Activated effector memory CD4-positive, alpha-beta T cell treated with anti-CD3 and anti-CD28 coated beads, Interleukin-2, amount 50 U/mL, for 16 hours (primary cell): ENCODE measurements around the gene CCDC102A.
"Not testable (repeated sequence)": the region's sequence is repeated elsewhere in the genome, so short reads cannot be mapped to it uniquely, and the experiment has no call there.

Experiments
- DNase-seq: peaks from one replicate; pipeline ENCODE4 v3.0.0-alpha.2; 2020

The CCDC102A gene

DNA sequence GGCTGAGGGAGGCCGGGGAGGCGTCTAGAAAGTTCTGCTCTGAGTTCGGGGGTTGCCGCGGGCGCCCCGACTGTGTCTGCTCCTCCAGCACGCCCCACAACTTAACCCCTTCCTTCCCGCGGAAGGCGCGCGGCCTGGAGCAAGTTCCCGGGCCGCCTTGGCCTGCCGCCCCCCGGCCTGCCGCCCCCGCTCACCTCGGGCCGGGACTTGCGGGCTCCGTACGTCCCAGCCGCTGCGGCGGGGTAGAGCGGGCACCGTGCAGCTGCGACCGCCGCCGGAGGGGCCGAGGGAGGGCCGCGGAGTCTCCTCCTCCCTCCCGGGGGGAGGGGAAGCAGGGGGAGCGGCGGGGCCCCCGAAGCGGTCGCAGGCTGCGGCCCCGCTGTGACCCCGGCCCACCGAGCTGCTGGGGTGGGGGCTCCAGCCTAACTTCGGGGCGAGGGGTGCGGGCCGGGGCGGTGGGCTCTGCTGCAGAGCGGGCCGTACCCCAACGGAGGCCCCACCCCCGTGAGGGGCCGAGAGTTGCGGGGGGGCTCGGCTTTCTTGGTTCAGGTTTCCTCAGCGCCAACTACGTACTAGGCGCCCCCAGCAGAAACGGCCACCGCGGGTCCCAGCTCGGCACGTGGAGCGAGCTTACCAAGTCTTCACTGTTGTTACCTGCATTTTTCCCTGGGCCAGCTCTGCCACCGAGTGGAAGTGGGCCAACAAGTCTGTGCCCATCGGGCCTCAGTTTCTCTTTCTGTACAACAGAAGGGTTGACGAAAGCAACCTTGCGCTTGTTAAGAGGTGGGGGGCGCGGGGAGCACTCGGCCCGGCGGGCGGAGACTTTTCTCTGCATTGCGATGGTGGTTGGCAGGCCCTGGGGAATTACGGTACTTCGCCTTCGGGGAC lies at the start of gene CCDC102A:
Gene CCDC102A, minus strand, starts transcription at position 266 of the 888 bp plus-strand sequence. CDS start 7,394 bp downstream, outside the sequence.
- peak; percentile 83 for DNase-seq

DNA sequence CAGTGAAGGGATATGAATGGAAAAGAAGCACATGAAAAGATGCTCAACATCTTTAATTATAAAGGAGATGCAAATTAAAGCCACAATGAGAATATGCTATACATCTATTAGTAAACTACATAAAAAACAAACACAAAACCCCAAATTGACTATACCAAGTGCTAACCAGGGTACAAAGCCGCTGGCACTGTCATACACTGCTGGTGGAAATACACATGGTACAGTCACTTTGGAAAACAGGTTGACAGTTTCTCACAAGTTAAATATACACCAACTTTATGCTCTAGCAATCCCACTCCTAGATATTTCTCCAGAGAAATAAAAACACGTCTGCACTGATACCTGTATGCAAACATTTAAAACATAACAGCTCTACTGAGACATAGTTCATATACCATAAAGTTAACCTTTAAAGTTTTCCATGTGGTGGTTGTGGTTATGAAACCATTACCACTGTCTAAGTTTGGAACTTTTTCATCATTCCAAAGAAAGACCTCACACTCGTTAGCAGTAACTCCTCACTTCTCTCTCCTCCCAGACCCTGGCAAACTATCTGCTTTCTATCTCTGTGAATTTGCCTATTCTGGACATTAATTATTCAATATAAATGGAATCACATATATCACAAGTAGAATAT lies 48.8 kb upstream of the CCDC102A start:
- DNase-seq: no peak

DNA sequence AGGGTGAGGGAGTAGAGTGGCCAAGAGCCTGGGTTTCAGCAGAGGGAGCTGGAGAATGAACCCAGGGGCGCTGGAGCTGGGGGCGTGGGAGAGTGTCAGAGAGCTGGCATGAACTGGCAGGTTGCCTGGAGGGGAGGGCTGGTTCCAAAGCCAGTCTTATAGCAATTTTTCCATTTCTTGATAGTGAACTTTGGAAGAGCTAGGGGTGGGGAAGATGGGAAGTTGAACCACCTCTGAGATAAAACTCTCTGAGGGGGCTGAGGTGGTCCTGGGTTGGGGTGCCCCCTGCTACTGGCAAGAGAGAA lies 42.9 kb upstream of the CCDC102A start:
- no peak for DNase-seq

DNA sequence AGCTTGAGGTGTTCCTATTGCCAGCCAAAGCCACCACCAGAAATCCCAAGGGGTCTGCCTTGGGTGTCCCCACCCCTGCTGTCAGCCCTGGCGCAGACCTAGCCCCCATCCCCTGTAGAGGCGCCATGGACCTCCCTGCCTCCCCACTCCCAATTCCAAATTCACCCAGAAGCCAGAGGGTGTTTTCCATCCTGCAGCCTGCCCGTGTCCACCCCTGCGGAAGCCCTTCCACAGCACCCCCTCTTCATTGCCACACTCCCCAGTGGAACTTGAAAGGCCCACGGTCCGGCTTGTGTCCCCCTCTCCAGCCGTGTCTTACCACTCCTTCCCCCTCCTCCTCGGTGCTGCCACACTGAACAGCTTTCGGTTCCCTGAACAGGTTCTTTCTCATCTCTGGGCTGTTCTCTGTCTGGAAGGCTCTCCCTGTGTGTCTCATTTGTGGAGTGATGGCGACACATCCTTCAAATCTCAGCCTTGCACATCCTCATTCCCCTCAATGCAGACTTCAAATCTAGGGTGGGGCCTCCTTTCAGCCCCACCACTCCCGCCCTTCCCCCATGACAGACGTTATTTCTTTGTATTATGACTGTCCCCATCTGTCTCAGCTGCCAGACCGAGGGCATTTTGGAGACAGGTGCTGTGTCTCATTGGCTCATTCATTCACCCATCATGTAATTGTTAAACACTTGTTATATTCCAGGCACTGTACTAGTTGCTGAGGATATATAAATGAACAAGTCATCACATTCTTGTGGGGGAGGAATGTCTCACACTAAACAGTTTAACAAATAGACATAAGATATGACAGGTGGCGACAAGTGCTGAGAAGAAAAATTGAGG lies 42.4 kb upstream of the CCDC102A start:
- DNase-seq: no peak

DNA sequence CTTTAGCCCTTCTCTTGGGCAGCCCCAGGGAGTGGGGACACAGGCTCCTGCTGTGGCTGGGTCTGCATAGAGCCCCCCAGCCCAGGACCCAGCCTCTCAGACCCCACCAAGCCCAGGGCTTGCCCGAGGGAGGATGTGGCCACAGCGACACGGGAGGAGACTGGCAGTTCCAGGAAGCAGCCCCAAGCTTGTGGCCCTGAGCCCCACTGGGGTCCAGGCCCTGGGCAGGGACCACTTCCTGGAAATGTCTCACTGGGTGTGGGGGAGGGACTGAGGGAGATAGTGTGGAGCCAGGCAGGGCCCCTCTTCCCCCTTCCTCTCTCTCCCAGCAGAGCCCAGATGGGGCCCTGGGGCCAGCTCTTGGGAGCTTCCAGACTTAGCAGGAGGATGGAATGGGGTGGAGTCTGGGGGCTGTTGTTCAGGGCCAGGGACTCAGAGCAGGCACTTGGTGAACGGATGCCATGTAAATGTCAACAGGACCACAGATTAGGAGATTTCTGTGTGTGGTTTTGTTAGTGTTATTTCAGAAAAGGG lies 41.4 kb upstream of the CCDC102A start:
- no peak for DNase-seq

DNA sequence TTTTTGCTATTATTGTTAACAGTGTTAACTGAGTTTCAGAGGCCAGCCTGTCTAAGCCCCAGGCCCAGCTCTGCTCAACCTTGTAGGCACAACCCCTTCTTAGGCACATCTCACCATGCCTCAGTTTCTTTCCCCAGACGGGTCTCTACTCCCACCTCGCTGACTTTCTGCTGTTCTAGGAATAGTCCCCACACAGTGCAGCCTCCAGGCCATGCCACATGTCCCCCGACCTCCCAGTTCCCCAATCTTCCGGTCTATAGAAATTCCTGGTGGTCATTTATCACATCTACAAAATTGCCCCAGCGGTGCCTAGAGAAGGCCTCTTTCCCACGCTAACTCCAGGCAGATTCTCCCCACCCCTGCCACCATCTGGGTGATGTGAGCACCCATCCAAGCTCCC lies 40.8 kb upstream of the CCDC102A start:
- DNase-seq: no peak

DNA sequence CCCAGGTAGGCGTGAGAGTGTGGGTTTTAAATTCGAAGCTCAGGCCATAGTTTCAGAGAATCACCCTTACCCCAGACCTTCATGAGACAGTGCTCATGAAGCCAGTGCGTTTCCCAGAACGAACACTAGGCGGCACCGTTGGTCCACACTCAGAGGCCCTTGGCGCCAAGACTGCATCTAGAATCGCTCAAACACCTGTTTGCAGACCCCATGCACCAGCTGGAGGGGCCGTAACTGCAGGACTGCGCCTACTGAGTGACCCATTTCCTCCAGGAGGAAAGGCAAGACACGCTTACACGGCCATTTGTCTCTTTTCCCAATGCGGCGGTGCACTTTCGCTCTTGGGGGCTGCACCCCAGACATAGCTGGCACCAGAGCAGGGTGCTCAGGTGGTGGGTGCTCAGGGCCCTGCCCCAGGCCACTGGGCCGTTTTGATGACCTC lies 40.1 kb upstream of the CCDC102A start:
- DNase-seq: peak; percentile 92

DNA sequence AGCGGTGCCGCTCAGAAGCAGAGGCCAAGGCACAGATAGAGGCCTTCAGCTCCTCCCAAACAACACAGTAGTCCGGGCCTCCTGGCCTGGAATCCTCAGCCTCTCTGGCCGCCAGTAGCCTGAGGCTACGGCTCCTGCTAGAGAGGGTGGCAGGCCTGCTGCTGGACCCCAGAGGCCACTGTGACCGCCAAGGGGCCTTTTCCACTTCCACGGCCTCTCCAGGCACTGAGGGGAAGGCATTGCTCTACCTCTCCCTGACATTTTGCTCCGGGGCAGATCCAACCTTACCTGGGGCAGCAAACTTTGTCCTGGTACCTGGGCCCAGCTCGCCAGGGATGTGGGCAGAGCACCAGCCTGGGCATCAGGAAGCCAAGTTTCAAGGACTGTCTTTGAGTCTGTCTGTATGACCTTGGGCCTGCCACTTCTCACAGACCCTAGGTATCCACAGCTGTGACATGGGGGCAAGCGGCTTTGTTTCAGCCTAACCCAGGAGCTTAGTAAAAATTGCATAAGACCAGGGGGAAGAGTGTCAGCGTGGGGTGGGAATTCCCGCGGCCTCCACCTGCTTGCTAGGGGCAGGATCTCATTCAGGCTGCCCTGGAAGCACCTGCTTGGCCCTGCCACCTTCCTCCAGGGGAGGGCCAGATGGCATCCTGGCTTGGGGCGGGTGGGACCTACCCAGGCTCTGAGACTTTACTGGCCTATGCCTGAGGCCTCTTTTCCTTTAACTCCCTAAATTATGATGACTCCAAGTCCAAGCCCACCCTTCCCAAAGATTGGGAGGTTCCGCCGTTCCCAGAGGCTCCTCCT lies 39.3 kb upstream of the CCDC102A start:
- no peak for DNase-seq

DNA sequence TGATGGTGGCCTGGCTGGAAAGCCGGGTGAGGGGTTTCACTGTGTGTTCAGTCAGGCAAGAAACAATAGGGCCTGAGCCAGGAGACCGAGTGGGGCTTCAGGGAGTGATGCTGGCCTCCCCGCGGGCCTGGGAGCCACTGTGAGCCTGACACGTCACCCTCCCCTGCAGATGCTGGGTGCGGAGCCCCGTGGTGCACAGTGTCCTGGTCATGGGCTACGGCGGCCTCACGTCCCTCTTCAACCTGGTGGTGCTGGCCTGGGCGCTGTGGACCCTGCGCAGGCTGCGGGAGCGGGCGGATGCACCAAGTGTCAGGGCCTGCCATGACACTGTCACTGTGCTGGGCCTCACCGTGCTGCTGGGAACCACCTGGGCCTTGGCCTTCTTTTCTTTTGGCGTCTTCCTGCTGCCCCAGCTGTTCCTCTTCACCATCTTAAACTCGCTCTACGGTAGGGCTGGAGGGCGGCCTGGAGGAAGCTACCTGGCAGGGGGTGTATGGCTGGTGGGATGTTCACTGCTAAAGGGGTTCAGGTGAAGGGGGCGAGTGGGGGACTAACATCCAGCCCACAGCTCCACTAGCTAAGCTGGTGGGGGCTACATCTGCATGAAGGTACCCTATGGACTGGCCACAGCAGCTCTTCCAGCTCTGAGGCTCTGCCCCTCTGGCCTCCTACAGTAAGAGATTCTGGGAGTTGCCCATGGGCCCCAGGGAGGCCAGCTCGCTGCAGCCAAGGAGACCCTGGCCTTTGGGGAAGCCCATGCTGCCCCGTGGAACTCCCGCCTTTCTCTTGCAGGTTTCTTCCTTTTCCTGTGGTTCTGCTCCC lies 38.5 kb upstream of the CCDC102A start:
- DNase-seq: no peak

DNA sequence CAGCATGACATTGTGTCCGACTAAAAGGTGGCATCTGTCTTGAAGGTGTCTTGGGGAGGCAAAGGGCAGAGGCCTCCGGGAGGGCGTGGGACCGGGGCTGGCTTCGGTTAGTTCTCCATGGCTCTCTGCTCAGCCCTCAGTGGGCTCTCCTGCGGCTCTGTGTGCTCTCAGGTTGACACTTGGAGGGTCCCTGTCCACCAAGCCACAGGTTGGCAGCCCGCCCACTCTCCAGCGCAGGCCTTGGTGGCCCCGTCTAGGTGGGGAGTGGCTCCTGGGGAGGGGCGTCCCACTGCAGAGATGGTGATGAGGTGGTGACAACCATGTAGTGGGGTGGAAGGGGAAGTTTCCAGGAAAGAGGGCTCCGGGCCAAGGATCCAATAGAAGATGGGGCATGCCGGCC lies 37.7 kb upstream of the CCDC102A start:
- DNase-seq: no peak

DNA sequence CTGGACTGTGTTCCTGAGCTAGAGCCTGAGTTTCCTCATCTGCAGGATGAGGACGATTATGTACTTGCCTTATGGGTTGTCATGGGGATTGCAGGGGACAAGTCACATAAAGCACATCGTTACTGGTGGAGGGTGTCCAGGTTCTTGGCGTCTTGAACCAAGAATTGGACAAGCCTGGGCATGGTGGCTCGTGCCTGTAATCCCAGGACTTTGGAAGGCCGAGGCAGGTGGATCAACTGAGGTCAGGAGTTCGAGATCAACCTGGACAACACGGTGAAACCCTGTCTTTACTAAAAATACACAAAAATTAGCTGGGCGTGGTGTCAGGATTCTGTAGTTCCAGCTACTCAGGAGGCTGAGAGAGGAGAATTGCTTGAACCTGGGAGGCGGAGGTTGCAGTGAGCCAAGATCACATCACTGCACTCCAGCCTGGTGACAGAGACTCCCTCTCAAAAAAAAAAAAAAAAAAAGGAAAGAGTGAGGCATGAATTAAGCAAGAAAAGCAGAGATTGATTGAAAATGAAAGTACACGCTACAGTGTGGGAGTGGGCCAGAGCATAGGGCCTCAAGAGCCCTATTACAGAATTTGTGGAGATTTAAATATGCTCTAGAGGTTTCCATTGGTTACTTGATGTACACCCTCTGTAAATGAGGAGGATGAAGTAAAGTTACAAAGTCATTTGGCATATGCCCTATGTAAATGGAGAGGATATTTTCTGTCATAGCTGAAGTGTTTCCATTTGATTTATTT lies 36.8 kb upstream of the CCDC102A start:
- DNase-seq: no peak

DNA sequence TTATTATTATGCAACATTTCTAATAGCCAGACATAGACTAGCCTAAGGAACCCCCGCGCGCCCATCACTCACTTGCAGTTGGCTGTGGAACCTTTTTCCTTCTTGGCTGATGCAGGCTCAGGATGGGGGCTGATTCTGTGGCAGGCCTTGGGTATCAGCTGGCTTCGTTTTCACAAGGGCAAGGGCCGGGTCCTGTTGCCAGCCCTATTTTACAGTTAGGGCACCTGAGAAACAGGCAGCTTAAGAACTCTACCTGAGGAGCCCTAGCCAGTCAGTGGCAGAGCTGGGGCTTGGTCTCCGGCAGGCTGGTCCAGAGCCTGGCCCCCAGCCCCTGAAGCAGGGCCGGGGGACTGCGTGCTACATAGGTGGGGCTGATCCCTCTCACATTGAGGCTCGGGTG lies 34.7 kb upstream of the CCDC102A start:
- DNase-seq: no peak

DNA sequence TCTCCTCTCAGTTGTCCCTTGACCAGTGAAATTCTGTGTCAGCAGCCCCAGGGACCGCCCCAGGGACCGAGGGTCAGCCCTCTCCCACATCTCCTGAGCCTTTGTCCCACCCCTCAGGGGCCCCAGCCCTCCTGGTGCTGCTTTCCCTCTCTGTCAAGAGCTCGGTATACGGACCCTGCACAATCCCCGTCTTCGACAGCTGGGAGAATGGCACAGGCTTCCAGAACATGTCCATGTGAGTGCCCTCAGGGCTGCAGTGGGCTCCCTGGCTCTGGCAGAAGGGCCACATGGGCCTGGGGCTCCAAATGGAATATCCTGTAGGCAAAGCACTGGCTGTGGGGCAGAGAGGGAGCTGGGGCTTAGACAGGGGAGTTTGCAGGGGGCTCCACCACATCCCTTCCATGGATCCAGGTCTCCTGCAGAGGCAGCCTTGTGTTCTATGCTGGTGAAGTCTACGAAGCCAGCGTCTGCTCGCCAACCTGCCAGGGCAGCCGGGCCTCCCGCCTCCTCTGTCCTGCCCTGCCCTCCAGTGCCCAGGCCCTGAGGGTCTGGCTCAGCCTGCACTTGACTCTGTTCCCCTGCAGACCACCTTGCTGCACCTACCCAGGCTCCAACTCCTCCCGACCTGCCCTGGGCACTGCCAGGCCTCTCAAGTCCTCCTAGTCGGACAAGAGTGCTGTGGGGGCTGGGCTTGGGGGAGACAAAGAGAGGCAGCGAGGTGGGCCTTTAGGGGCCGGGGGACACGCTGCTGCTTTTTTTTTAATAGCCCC lies 34.1 kb upstream of the CCDC102A start:
- no peak for DNase-seq

DNA sequence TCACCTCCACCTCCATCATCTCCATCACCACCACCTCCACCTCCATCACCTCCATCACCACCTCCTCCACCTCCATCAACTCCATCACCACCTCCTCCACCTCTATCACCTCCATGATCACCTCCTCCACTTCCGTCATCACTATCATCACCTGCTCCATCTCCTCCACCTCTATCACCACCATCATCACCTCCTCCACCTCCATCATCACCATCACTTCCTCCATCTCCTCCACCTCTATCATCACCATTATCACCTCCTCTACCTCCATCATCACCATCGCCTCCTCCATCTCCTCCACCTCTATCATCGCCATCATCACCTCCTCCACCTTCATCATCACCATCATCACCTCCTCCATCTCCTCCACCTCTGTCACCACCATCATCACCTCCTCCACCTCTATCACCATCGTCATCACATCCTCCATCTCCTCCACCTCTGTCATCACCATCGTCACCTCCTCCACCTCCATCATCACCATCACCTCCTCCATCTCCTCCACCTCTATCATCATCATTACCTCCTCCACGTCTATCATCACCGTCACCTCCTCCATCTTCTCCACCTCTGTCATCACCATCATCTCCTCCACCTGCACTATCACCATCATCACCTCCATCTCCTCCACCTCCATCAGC lies 33.1 kb upstream of the CCDC102A start:
- DNase-seq: no peak

DNA sequence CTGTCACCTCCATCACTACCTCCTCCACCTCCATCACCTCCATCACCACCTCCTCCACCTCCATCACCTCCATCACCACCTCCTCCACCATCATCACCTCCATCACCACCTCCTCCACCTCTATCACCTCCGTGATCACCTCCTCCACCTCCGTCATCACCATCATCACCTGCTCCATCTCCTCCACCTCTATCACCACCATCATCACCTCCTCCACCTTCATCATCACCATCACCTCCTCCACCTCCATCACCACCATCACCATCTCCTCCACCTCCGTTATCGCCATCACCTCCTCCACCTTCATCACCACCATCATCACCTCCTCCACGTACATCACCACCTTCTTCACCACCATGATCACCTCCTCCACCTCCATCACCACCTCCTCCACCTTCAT lies 32.4 kb upstream of the CCDC102A start:
- not testable (repeated sequence) for DNase-seq

DNA sequence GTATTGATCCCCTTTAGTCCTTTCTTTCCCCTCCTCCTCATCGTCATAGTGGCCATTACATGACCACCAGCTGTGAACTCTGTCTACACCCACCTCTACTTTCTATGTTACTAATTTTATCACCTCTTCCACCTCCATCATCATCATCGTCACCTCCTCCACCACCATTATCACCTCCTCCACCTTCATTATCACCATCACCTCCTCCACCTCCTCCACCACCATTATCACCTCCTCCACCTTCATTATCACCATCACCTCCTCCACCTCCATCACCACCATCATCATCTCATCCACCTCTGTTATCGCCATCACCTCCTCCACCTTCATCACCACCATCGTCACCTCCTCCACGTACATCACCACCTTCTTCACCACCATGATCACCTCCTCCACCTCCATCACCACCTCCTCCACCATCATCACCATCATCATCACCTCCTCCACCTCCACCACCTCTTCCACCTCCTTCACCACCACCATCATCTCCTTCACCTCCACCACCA lies 31.9 kb upstream of the CCDC102A start:
- no peak for DNase-seq

DNA sequence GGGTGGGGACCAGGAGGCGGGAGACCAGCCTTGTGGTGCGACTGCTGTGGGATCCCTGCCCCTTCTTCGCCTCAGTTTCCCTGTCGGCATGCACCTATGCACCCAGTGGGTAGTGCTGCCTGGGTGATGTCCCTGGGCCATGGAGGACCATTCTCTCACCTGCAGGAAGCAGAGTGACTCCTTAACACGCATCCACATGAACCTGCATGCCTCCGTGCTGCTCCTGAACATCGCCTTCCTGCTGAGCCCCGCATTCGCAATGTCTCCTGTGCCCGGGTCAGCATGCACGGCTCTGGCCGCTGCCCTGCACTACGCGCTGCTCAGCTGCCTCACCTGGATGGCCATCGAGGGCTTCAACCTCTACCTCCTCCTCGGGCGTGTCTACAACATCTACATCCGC lies 31.3 kb upstream of the CCDC102A start:
- no peak for DNase-seq

DNA sequence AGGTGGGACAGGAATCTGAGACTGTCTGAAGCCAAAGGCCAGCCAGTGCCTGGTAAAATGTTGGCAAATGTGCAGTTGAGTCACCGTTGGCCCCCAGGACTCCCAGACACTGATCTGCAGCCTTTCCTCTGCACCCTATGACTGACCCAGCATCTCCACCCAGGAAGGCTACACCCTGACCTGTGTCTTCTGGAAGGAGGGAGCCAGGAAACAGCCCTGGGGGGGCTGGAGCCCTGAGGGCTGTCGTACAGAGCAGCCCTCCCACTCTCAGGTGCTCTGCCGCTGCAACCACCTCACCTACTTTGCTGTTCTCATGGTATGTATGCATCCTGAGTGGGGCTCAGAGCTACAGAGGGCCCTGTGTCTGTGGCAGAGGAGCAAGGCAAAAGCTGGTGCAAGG lies 30.1 kb upstream of the CCDC102A start:
- DNase-seq: no peak

DNA sequence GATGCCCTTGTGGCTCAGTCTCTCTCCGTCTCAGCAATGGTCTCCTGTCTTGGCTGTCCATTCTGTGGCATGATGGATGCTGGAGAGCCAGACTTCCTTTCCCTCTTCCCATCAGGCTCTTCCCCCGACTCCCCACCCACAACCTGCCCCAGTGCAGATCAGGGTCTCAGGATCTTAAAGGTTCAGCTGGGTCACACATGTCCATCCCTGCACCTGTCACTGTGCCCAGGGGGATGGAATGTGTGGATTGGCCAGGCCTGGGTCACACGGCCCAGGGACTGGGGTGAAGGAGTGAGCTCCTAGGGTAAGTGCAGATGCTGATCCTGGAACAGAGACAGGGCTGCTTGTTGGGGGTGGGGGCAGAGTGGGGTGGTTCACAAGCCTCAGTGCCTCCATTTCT lies 29.1 kb upstream of the CCDC102A start:
- no peak for DNase-seq
